Activated CD4-positive, alpha-beta memory T cell treated with anti-CD3 and anti-CD28 coated beads for 36 hours (primary cell): ENCODE results near the gene LDLR. TPM values are rescaled to one million over a fixed set of nuclear protein-coding genes. Genes with fewer than 3 reads are reported as not detected.
A peak's percentile ranks its signal among the peaks of the same experiment; 100 is the strongest.
"Not testable (repeated sequence)": the region's sequence is repeated elsewhere in the genome, so short reads cannot be mapped to it uniquely, and the experiment has no call there.

Experiments
- CTCF ChIA-PET: fragments of 350-600 bp; sonication (Branson Sonifier 250); formaldehyde crosslinking; loops from one replicate; lab custom pipeline; 2021; ENCODE audit warnings: antibody characterized with exemption, inconsistent platforms; lab: Charles Lee
- POLR2A ChIA-PET: fragments of 350-600 bp; sonication (Branson Sonifier 250); formaldehyde crosslinking; loops from one replicate; lab custom pipeline; 2021; ENCODE audit warnings: antibody characterized with exemption; lab: Charles Lee
- DNase-seq: peaks from one replicate; pipeline ENCODE4 v3.0.0-alpha.2; 2020
- H3K27ac Mint-ChIP-seq: one replicate; pipeline ENCODE4 v1.8.0; 2021; ENCODE audit warnings: mixed read lengths
- H3K27me3 Mint-ChIP-seq: one replicate; pipeline ENCODE4 v1.8.0; 2021; ENCODE audit warnings: mixed read lengths
- H3K36me3 Mint-ChIP-seq: one replicate; pipeline ENCODE4 v1.8.0; 2021; ENCODE audit warnings: mixed read lengths
- H3K4me1 Mint-ChIP-seq: one replicate; pipeline ENCODE4 v1.8.0; 2021; ENCODE audit warnings: low read depth, mixed read lengths
- H3K4me3 Mint-ChIP-seq: one replicate; pipeline ENCODE4 v1.8.0; 2021; ENCODE audit warnings: mild to moderate bottlenecking, mixed read lengths
- H3K9me3 Mint-ChIP-seq: one replicate; pipeline ENCODE4 v1.8.0; 2021; ENCODE audit warnings: mixed read lengths
- intact Hi-C: fragments of 100-400 bp; cut with micrococcal nuclease; formaldehyde crosslinking; loops from one replicate; pipeline ENCODE4 v1.15.1; 2023
- total RNA-seq, 2 experiments: library from RNA; stranded (reverse); gene quantifications; one replicate each; pipeline ENCODE4 v1.2.3, GENCODE V29; 2021

The LDLR gene
- total RNA-seq, 2 experiments from 2014 or later, result 71.3 to 81.6 TPM

DNA sequence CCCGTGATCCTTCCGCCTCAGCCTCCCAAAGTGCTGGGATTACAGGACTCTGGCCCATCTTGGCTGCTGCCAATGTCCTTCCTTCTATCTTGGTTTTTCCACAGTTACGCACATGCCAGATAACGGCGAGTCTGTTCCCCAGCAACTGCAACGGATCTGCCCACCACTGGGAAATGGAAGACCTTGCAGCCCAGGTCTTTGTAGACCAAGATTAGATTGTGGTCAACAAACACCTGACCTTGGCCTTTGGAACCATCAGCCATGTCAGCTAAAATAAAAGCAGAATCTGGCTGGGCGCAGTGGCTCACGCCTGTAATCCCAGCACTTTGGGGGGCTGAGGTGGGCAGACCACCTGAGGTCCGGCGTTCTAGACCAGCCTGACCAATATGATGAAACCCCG lies 10.4 kb upstream of the LDLR start:
- Mint-ChIP-seq H3K9me3 (no peaks in the 10 kb centered on the region), H3K36me3 (no peaks in the 10 kb centered on the region), H3K4me3 (no peak overlapping the region), H3K4me1 (peaks cover 8% of the 10 kb centered on the region), H3K27ac (no peak overlapping the region), H3K27me3 (no peaks in the 10 kb centered on the region)
- CTCF ChIA-PET, result no interaction called here
- DNase-seq, result no peak
- intact Hi-C loops, result no loop called here
- POLR2A ChIA-PET, result no interaction called here

DNA sequence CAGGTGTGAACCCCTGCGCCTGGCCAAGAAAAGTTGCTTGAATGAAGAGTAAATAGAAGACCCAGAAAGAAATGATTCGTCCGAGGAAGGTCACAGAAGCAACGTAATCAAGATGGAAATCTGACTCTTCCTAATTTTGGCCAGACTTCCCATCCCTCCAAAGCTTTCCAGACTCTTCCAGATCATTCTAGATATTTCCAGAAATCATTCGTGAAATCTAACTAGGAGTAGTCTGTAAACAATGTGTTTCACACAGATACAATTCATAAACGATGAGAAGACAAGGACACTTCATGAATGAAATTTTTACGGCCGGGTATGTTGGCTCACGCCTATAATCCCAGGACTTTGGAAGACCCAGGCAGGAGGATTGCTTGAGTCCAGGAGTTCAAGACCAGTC lies 9.3 kb upstream of the LDLR start:
- Mint-ChIP-seq H3K4me1 (peaks cover 7% of the 10 kb centered on the region), H3K27me3 (no peaks in the 10 kb centered on the region), H3K4me3 (no peak overlapping the region), H3K9me3 (no peaks in the 10 kb centered on the region), H3K36me3 (no peaks in the 10 kb centered on the region), H3K27ac (no peak overlapping the region)
- no peak for DNase-seq
- CTCF ChIA-PET, result no interaction called here
- POLR2A ChIA-PET, result no interaction called here
- intact Hi-C loops, result no loop called here

DNA sequence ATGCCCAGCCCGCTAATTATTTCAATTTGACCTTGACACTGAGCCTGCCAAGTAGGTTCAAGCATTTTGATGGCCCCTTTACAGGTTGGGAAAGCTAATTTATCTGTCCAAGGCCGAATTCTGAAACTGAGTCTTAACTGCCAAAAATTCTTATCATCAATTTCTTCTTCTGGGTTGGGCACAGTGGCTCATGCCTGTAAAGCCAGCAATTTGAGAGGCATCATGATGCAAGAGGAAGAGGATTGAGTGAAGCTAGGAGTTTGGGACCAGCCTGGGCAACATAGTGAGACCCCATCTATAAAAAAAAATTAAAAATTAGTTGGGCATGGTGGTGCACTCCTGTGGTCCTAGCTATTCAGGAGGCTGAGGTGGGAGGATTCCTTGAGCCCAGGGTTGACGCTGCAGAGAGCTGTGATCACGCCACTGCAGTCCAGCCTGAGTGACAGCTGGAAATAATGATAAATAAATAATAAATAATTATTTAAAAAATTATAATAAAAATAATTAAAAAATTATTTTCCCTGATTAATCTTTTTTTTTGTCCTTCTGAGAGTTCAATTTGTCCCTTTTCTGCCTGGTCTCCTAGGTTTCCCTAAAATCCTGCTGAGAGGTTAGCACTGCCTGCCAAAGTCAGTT lies 1.3 kb upstream of the LDLR start:
- Mint-ChIP-seq H3K4me3 (no peak overlapping the region), H3K27me3 (no peaks in the 10 kb centered on the region), H3K4me1 (peaks cover 32% of the 10 kb centered on the region), H3K36me3 (peaks cover 18% of the 10 kb centered on the region), H3K27ac (peak overlapping the region; percentile 98), H3K9me3 (no peaks in the 10 kb centered on the region)
- POLR2A ChIA-PET, result no interaction called here
- CTCF ChIA-PET, result interaction anchor here (2.8 to 2.9 kb wide), 2 partner anchors 38 to 52 kb away, joined by 13 to 17 read pairs; no protein-coding TSS in a partner anchor
- intact Hi-C loops, result no loop called here
- DNase-seq, result no peak

DNA sequence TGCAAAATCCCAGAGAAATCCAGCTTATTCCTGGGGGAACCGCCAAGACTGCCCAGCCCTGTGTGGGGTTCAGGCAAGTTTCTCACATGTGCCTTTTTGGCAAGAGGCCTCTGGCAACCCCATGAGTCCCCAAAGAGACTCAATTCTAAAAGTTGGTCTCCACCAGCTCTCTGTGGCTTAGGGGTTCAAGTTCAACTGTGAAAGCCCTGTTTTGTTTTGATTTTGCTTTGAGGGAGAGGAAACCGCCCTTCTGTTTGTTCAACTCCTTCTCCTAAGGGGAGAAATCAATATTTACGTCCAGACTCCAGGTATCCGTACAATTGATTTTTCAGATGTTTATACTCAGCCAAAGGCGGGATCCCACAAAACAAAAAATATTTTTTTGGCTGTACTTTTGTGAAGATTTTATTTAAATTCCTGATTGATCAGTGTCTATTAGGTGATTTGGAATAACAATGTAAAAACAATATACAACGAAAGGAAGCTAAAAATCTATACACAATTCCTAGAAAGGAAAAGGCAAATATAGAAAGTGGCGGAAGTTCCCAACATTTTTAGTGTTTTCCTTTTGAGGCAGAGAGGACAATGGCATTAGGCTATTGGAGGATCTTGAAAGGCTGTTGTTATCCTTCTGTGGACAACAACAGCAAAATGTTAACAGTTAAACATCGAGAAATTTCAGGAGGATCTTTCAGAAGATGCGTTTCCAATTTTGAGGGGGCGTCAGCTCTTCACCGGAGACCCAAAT lies 583 bp upstream of the LDLR start:
- peak overlapping the region; percentile 98 for H3K27ac Mint-ChIP-seq
- DNase-seq, result no peak
- intact Hi-C loops, result no loop called here
- CTCF ChIA-PET, result interaction anchor here (1.7 to 2.9 kb wide), 3 partner anchors 37 to 53 kb away, joined by 11 to 17 read pairs (median 13); no protein-coding TSS in a partner anchor
- POLR2A ChIA-PET, result interaction anchor here (0.6 to 1.5 kb wide), 8 partner anchors 11 to 292 kb away, joined by 3 to 6 read pairs (median 4); partner anchors contain the start of genes CCDC159, SMARCA4 and TMEM205
- H3K36me3 Mint-ChIP-seq, result peaks cover 25% of the 10 kb centered on the region
- peaks cover 38% of the 10 kb centered on the region for H3K4me1 Mint-ChIP-seq
- H3K9me3 Mint-ChIP-seq, result no peaks in the 10 kb centered on the region
- peak overlapping the region; percentile 95 for H3K4me3 Mint-ChIP-seq
- H3K27me3 Mint-ChIP-seq, result no peaks in the 10 kb centered on the region

DNA sequence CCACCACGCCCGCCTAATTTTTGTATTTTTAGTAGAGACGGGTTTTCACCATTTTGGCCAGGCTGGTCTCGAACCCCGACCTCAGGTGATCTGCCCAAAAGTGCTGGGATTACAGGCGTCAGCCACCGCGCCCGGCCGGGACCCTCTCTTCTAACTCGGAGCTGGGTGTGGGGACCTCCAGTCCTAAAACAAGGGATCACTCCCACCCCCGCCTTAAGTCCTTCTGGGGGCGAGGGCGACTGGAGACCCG lies 676 bp downstream of the LDLR start:
- Mint-ChIP-seq H3K4me1 (peaks cover 43% of the 10 kb centered on the region), H3K36me3 (peaks cover 34% of the 10 kb centered on the region), H3K4me3 (peak overlapping the region; percentile 95), H3K27ac (peak overlapping the region; percentile 98)
- intact Hi-C loops, result loop anchor here (1.0 to 10.0 kb wide), 6 partner anchors 67 to 373 kb away; partner anchors contain the start of genes DNM2, SMARCA4, SPC24 and TIMM29
- DNase-seq, H3K9me3 Mint-ChIP-seq, H3K27me3 Mint-ChIP-seq: not testable (repeated sequence)
- CTCF ChIA-PET, result interaction anchor here (0.9 to 2.9 kb wide), 3 partner anchors 36 to 217 kb away, joined by 3 to 17 read pairs (median 11); no protein-coding TSS in a partner anchor
- POLR2A ChIA-PET, result interaction anchor here (1.0 to 1.8 kb wide), 8 partner anchors 10 to 256 kb away, joined by 3 to 6 read pairs (median 4); partner anchors contain the start of genes CCDC159, SMARCA4 and TMEM205

DNA sequence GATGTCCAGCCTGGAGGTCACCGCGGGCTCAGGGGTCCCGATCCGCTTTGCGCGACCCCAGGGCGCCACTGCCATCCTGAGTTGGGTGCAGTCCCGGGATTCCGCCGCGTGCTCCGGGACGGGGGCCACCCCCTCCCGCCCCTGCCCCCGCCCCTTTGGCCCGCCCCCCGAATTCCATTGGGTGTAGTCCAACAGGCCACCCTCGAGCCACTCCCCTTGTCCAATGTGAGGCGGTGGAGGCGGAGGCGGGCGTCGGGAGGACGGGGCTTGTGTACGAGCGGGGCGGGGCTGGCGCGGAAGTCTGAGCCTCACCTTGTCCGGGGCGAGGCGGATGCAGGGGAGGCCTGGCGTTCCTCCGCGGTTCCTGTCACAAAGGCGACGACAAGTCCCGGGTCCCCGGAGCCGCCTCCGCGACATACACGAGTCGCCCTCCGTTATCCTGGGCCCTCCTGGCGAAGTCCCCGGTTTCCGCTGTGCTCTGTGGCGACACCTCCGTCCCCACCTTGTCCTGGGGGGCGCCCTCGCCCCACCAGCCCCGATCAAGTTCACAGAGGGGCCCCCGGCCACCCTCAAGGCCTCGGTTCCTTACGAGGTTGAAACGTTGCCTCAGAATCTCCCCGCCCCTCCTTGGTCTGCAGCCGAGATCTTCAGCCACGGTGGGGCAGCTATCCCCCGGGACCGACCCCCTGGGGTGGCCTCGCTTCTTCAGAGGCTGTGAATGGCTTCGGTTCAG lies 1.2 kb downstream of the LDLR start:
- DNase-seq, result peak; percentile 99
- Mint-ChIP-seq H3K27me3 (no peaks in the 10 kb centered on the region), H3K4me3 (peak overlapping the region; percentile 95), H3K36me3 (peaks cover 38% of the 10 kb centered on the region), H3K27ac (peak overlapping the region; percentile 98), H3K9me3 (no peaks in the 10 kb centered on the region), H3K4me1 (peaks cover 44% of the 10 kb centered on the region)
- CTCF ChIA-PET, result interaction anchor here (0.9 to 2.9 kb wide), 3 partner anchors 35 to 218 kb away, joined by 3 to 17 read pairs (median 11); no protein-coding TSS in a partner anchor
- POLR2A ChIA-PET, result interaction anchor here (1.2 to 1.8 kb wide), 5 partner anchors 54 to 219 kb away, joined by 3 to 6 read pairs (median 4); partner anchors contain the start of gene SMARCA4
- intact Hi-C loops, result loop anchor here (1.0 to 10.0 kb wide), 6 partner anchors 67 to 373 kb away; partner anchors contain the start of genes DNM2, SMARCA4, SPC24 and TIMM29

DNA sequence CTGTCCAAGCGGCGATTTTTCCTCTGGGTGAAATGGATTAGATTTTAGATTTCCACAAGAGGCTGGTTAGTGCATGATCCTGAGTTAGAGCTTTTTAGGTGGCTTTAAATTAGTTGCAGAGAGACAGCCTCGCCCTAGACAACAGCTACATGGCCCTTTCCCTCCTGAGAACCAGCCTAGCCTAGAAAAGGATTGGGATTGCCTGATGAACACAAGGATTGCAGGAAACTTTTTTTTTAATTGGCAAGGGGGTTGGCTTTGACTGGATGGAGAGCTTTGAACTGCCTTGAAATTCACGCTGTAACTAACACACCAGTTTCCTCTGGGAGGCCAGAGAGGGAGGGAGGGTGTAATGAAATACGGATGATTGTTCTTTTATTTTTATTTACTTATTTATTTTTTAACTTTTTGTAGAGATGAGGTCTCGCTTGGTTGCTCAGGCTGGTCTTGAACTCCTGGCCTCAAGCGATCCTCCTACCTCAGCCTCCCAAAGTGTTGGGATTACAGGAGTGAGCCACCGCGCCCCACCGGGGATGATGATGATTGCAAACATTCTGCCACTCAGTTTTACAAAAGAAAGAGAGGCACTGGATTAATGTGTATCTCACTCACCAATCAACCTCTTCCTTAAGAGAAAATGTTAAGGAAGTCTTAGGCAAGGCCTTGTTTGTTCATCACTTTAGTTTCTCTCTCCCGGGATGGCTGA lies 1.9 kb downstream of the LDLR start:
- H3K4me3 Mint-ChIP-seq, result peak overlapping the region; percentile 95
- peaks cover 47% of the 10 kb centered on the region for H3K4me1 Mint-ChIP-seq
- intact Hi-C loops, result loop anchor here (1.0 to 10.0 kb wide), 6 partner anchors 66 to 374 kb away; partner anchors contain the start of genes DNM2, SMARCA4, SPC24 and TIMM29
- ChIA-PET CTCF (interaction anchor here (0.8 to 2.4 kb wide), 2 partner anchors 35 to 344 kb away, joined by 3 to 6 read pairs; partner anchors contain the start of gene PRKCSH), POLR2A (interaction anchor here (0.6 to 1.8 kb wide), 4 partner anchors 128 to 333 kb away, joined by 3 to 5 read pairs (median 4); partner anchors contain the start of gene SMARCA4)
- H3K9me3 Mint-ChIP-seq, result no peaks in the 10 kb centered on the region
- H3K27me3 Mint-ChIP-seq, result no peaks in the 10 kb centered on the region
- peak overlapping the region; percentile 98 for H3K27ac Mint-ChIP-seq
- DNase-seq, result peak; percentile 19
- H3K36me3 Mint-ChIP-seq, result peaks cover 44% of the 10 kb centered on the region

DNA sequence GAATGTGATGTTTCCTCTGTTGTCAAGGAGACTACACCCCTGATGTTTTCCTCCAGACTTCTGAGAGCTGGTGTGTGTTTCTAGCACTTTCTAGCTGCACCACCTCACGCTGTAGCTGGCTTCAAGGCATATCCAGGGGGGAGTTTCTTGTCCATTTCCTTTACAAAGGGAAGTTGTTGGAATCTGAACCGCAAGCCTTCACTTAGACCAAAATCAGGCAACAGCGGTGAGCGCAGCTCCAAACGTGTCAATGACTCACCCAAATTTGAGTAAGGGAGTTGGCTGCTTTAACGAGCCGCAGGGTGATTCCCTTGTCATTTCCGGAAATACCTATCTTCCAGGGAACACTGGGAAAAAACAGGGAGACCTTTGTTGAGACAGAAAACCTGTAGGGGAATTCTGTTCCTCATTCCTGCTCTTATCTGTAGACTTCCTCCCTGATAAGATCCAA lies 2.5 kb downstream of the LDLR start:
- H3K4me3 Mint-ChIP-seq, result peak overlapping the region; percentile 95
- peaks cover 53% of the 10 kb centered on the region for H3K4me1 Mint-ChIP-seq
- H3K9me3 Mint-ChIP-seq, result peaks cover 2% of the 10 kb centered on the region
- H3K27me3 Mint-ChIP-seq, result no peaks in the 10 kb centered on the region
- peak; percentile 78 for DNase-seq
- intact Hi-C loops, result loop anchor here (2.0 to 10.0 kb wide), 5 partner anchors 66 to 374 kb away; partner anchors contain the start of genes DNM2, SMARCA4, SPC24 and TIMM29
- peaks cover 49% of the 10 kb centered on the region for H3K36me3 Mint-ChIP-seq
- CTCF ChIA-PET, result interaction anchor here (0.8 to 2.4 kb wide), 2 partner anchors 35 to 344 kb away, joined by 3 to 6 read pairs; partner anchors contain the start of gene PRKCSH
- POLR2A ChIA-PET, result interaction anchor here (0.5 to 1.8 kb wide), 4 partner anchors 129 to 333 kb away, joined by 3 to 5 read pairs (median 4); partner anchors contain the start of gene SMARCA4
- peak overlapping the region; percentile 98 for H3K27ac Mint-ChIP-seq

DNA sequence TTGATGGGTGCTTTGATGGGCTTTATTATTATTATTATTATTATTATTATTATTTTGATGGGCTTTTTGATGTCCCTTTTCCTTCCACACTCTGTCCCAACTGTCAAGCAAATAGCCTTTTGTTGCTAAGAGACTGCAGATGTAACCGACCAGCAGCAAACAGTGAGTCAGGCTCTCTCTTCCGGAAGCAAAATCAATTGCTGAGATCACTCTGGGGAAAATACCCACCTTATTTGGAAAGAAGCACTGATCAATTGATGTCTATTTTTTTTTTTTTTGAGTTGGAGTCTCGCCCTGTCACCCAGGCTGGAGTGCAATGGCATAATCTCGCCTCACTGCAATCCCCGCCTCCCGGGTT lies 2.9 kb downstream of the LDLR start:
- H3K27me3 Mint-ChIP-seq, result no peaks in the 10 kb centered on the region
- peaks cover 2% of the 10 kb centered on the region for H3K9me3 Mint-ChIP-seq
- peaks cover 55% of the 10 kb centered on the region for H3K4me1 Mint-ChIP-seq
- peak overlapping the region; percentile 95 for H3K4me3 Mint-ChIP-seq
- POLR2A ChIA-PET, result interaction anchor here (0.5 to 1.6 kb wide), 2 partner anchors 131 to 253 kb away, joined by 3 to 5 read pairs; partner anchors contain the start of gene SMARCA4
- peak overlapping the region; percentile 98 for H3K27ac Mint-ChIP-seq
- peaks cover 52% of the 10 kb centered on the region for H3K36me3 Mint-ChIP-seq
- CTCF ChIA-PET, result interaction anchor here (2.4 kb wide), 1 partner anchor 34 kb away, joined by 6 read pairs; no protein-coding TSS in a partner anchor
- peak; percentile 63 for DNase-seq
- intact Hi-C loops, result loop anchor here (5.0 to 10.0 kb wide), 4 partner anchors 65 to 375 kb away; partner anchors contain the start of genes DNM2, SPC24, TIMM29 and YIPF2

DNA sequence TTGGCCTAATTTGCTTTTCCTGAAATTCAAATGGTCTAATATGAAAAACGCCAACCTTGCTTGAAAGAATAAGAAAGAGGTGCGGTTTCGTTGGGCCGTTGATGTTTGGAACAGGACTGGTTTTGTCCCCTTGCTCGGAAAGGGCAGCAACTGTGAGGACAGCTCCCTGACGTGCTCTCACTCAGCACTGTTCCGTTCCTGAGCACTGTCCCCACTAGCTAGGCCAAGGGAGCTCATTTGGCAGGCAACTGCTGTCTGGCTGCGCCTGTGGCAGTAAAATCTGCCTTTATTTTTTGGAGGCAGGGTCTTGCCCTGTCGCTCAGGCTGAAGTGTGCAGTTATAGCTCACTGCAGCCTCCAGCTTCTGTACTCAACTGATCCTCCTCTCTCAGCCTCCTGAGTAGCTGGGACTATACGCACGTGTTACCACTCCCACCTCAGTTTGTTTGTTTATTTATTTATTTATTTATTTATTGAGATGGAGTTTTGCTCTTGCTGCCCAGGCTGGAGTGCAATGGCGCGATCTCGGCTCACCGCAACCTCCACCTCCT lies 4.5 kb downstream of the LDLR start:
- peaks cover 2% of the 10 kb centered on the region for H3K9me3 Mint-ChIP-seq

More for the DNA sequence above, 4.5 kb downstream of the LDLR start:
- Mint-ChIP-seq H3K27me3 (no peaks in the 10 kb centered on the region), H3K36me3 (peaks cover 58% of the 10 kb centered on the region), H3K4me1 (peaks cover 53% of the 10 kb centered on the region), H3K27ac (peak overlapping the region; percentile 86), H3K4me3 (no peak overlapping the region)
- intact Hi-C loops, result loop anchor here (2.0 to 10.0 kb wide), 5 partner anchors 64 to 376 kb away; partner anchors contain the start of genes CARM1, DNM2, SPC24 and TIMM29
- DNase-seq, result no peak
- ChIA-PET CTCF (interaction anchor here (1.7 to 2.8 kb wide), 3 partner anchors 33 to 151 kb away, joined by 3 to 16 read pairs (median 6); no protein-coding TSS in a partner anchor), POLR2A (interaction anchor here (1.1 to 1.2 kb wide), 2 partner anchors 58 to 284 kb away, joined by 3 read pairs; no protein-coding TSS in a partner anchor)
